ENCODE data around the gene WIPF1.
"Not testable (repeated sequence)": the region's sequence is repeated elsewhere in the genome, so short reads cannot be mapped to it uniquely, and the experiment has no call there.

Gene WIPF1

GRCh38 chr2:174568425-174568824 is 29.2 kb downstream of the WIPF1 start:
- no peak for DNase-seq

- no peak for DNase-seq
Measured at GRCh38 chr2:174566871-174567270, 30.7 kb downstream of the WIPF1 start.

- no peak for DNase-seq
Measured at GRCh38 chr2:174563530-174564282, 33.9 kb downstream of the WIPF1 start.

GRCh38 chr2:174561972-174562370 is 35.6 kb downstream of the WIPF1 start:
- no peak for DNase-seq

GRCh38 chr2:174561283-174561971 is 36.2 kb downstream of the WIPF1 start:
- DNase-seq: no peak

- no peak for DNase-seq
Measured at GRCh38 chr2:174560737-174561136, 36.9 kb downstream of the WIPF1 start.

GRCh38 chr2:174555998-174556397 is 41.6 kb downstream of the WIPF1 start:
- no peak for DNase-seq

- no peak for DNase-seq
Measured at GRCh38 chr2:174554529-174555150, 43.0 kb downstream of the WIPF1 start.

GRCh38 chr2:174553811-174554493 is 43.7 kb downstream of the WIPF1 start:
- DNase-seq: peak; percentile 69

GRCh38 chr2:174552880-174553279 is 44.7 kb downstream of the WIPF1 start:
- DNase-seq: no peak

- no peak for DNase-seq
Measured at GRCh38 chr2:174551697-174552096, 45.9 kb downstream of the WIPF1 start.

GRCh38 chr2:174548646-174549045 is 49.0 kb downstream of the WIPF1 start:
- DNase-seq: not testable (repeated sequence)

GRCh38 chr2:174548021-174548420 is 49.6 kb downstream of the WIPF1 start:
- DNase-seq: not testable (repeated sequence)

- peak; percentile 69 for DNase-seq
Measured at GRCh38 chr2:174546519-174547506, 50.8 kb downstream of the WIPF1 start.

GRCh38 chr2:174545240-174545639 is 52.4 kb downstream of the WIPF1 start:
- no peak for DNase-seq

- DNase-seq: no peak
Measured at GRCh38 chr2:174544802-174545201, 52.8 kb downstream of the WIPF1 start.

- DNase-seq: no peak
Measured at GRCh38 chr2:174544156-174544555, 53.4 kb downstream of the WIPF1 start.

GRCh38 chr2:174540893-174541292 is 56.7 kb downstream of the WIPF1 start:
- DNase-seq: no peak

GRCh38 chr2:174535757-174536703 is 61.6 kb downstream of the WIPF1 start:
- DNase-seq: no peak

- DNase-seq: no peak
Measured at GRCh38 chr2:174535083-174535482, 62.5 kb downstream of the WIPF1 start.

GRCh38 chr2:174529916-174530315 is 67.7 kb downstream of the WIPF1 start:
- DNase-seq: no peak
